IMR-90 (cell line): Measurements from ENCODE around the gene CDHR1. TPM values are rescaled to one million over a fixed set of nuclear protein-coding genes. Genes with fewer than 3 reads are reported as not detected.

Experiments
- ATAC-seq: fragments of 200-7000 bp; cut with Tn5 transposase; 2 replicates; pipeline ENCODE4 v1.9.1; 2020; ENCODE audit warnings: low read depth, mild to moderate bottlenecking, moderate library complexity
- BruUV-seq: library from RNA; stranded (reverse); fragments of 400-500 nt; replicated peaks from 2 replicates; lab custom pipeline; 2021; lab: Mats Ljungman, UMichigan
- CTCF ChIA-PET: fragments of 300-600 bp; formaldehyde crosslinking; extraction: SDS; loops from one replicate; lab custom pipeline; 2021; ENCODE audit warnings: antibody characterized with exemption; lab: Yijun Ruan, JAX
- POLR2A ChIA-PET: fragments of 300-600 bp; sonication (Branson Sonifier 250); formaldehyde crosslinking; loops from one replicate; lab custom pipeline; 2022; ENCODE audit warnings: antibody characterized with exemption; ENCODE audit not compliant: unreplicated experiment; lab: Charles Lee
- DNase-seq: peaks from one replicate; pipeline ENCODE4 v3.0.0; 2013
- H2AFZ ChIP-seq: replicated peaks from 2 replicates; pipeline ENCODE3; 2013; ENCODE audit warnings: low read length, mild to moderate bottlenecking; ENCODE audit not compliant: poor library complexity
- H2AK5ac ChIP-seq: 2 replicates; pipeline ENCODE4 v1.6.1; 2013; ENCODE audit warnings: low read depth, low read length, inconsistent platforms
- H2AK9ac ChIP-seq: replicated peaks from 2 replicates; pipeline ENCODE3; 2013; ENCODE audit warnings: mild to moderate bottlenecking, low read depth, low read length, moderate library complexity; ENCODE audit not compliant: poor library complexity
- H2BK120ac ChIP-seq: 2 replicates; pipeline ENCODE4 v1.6.1; 2013; ENCODE audit warnings: low read depth, low read length, inconsistent platforms
- H2BK15ac ChIP-seq: 3 replicates; pipeline ENCODE4 v1.6.1; 2013; ENCODE audit warnings: low read depth, low read length, inconsistent platforms
- H2BK20ac ChIP-seq: 2 replicates; pipeline ENCODE4 v1.6.1; 2013; ENCODE audit warnings: low read depth, mild to moderate bottlenecking, inconsistent platforms, low read length, moderate library complexity
- H2BK5ac ChIP-seq: 2 replicates; pipeline ENCODE4 v1.6.1; 2013; ENCODE audit warnings: mild to moderate bottlenecking, low read depth, low read length, inconsistent platforms; ENCODE audit not compliant: poor library complexity, severe bottlenecking
- H3K14ac ChIP-seq: replicated peaks from 2 replicates; pipeline ENCODE4 v1.6.1; 2013; ENCODE audit warnings: low read depth, low read length, inconsistent platforms
- H3K18ac ChIP-seq: 2 replicates; pipeline ENCODE4 v1.6.1; 2013; ENCODE audit warnings: low read depth, low read length, control low read depth
- H3K23ac ChIP-seq: 2 replicates; pipeline ENCODE4 v1.6.1; 2013; ENCODE audit warnings: low read depth, low read length, inconsistent platforms
- H3K27ac ChIP-seq: 2 replicates; pipeline ENCODE4 v1.5.1; 2013; ENCODE audit warnings: mild to moderate bottlenecking, control low read depth, low read length; ENCODE audit not compliant: insufficient read depth
- H3K27me3 ChIP-seq: 2 replicates; pipeline ENCODE4 v1.6.1; 2013; ENCODE audit warnings: low read length; ENCODE audit not compliant: control insufficient read depth, insufficient read depth
- H3K36me3 ChIP-seq: 2 replicates; pipeline ENCODE4 v1.6.1; 2013; ENCODE audit warnings: low read length, mixed read lengths; ENCODE audit not compliant: control insufficient read depth, insufficient read depth
- H3K4ac ChIP-seq: 2 replicates; pipeline ENCODE4 v1.6.1; 2013; ENCODE audit warnings: low read depth, low read length, inconsistent platforms
- H3K4me1 ChIP-seq: 2 replicates; pipeline ENCODE4 v1.6.1; 2013; ENCODE audit warnings: low read length, mixed read lengths; ENCODE audit not compliant: control insufficient read depth, insufficient read depth
- H3K4me2 ChIP-seq: 2 replicates; pipeline ENCODE4 v1.6.1; 2013; ENCODE audit warnings: low read depth, mild to moderate bottlenecking, control low read depth, low read length, moderate library complexity
- H3K4me3 ChIP-seq: 2 replicates; pipeline ENCODE4 v1.5.1; 2013; ENCODE audit warnings: low read depth, mild to moderate bottlenecking, control low read depth, low read length, moderate library complexity; ENCODE audit not compliant: insufficient read depth
- H3K56ac ChIP-seq: 2 replicates; pipeline ENCODE4 v1.6.1; 2013; ENCODE audit warnings: low read length, inconsistent platforms; ENCODE audit not compliant: insufficient read depth; ENCODE audit errors: extremely low read depth
- H3K79me1 ChIP-seq, 2 experiments: 2 replicates each; pipeline ENCODE4 v1.6.1; 2013; ENCODE audit warnings: low read length in 2 of 2, inconsistent platforms in 1 of 2, low read depth in 1 of 2
- H3K9ac ChIP-seq: 2 replicates; pipeline ENCODE4 v1.6.1; 2013; ENCODE audit warnings: low read depth, low read length, control low read depth
- H3K9me1 ChIP-seq: 2 replicates; pipeline ENCODE4 v1.6.1; 2013; ENCODE audit warnings: low read length, inconsistent platforms; ENCODE audit not compliant: insufficient read depth
- H3K9me3 ChIP-seq: 2 replicates; pipeline ENCODE4 v1.6.1; 2013; ENCODE audit warnings: low read length; ENCODE audit not compliant: control insufficient read depth, insufficient read depth
- H4K20me1 ChIP-seq: 2 replicates; pipeline ENCODE4 v1.6.1; 2013; ENCODE audit warnings: low read length, inconsistent platforms; ENCODE audit not compliant: insufficient read depth
- H4K5ac ChIP-seq: 2 replicates; pipeline ENCODE4 v1.6.1; 2013; ENCODE audit warnings: mild to moderate bottlenecking, low read depth, low read length, control low read depth
- H4K8ac ChIP-seq, 2 experiments: 2 replicates each; pipeline ENCODE4 v1.6.1; 2013; ENCODE audit warnings: low read depth in 2 of 2, low read length in 2 of 2, control low read depth in 1 of 2, inconsistent platforms in 1 of 2
- H4K91ac ChIP-seq: 2 replicates; pipeline ENCODE4 v1.6.1; 2013; ENCODE audit warnings: low read depth, low read length, inconsistent platforms; ENCODE audit not compliant: insufficient read depth
- BHLHE40 ChIP-seq: fragments of 150-350 bp; IDR thresholded peaks from 2 replicates; pipeline ENCODE4 v1.6.1; 2016; ENCODE audit warnings: mild to moderate bottlenecking, low read depth, low read length
- CEBPB ChIP-seq: IDR thresholded peaks from 2 replicates; pipeline ENCODE4 v1.6.1; 2012; ENCODE audit warnings: low read depth, low read length, improper control_type of control experiment
- CHD1 ChIP-seq: IDR thresholded peaks from 2 replicates; pipeline ENCODE4 v1.6.1; 2012; ENCODE audit warnings: low read depth, low read length, improper control_type of control experiment
- MAZ ChIP-seq: IDR thresholded peaks from 2 replicates; pipeline ENCODE4 v1.6.1; 2012; ENCODE audit warnings: low read depth, mild to moderate bottlenecking, low read length, improper control_type of control experiment, moderate library complexity, borderline replicate concordance
- MXI1 ChIP-seq: IDR thresholded peaks from 2 replicates; pipeline ENCODE4 v1.6.1; 2012; ENCODE audit warnings: low read depth, mild to moderate bottlenecking, low read length, moderate library complexity, borderline replicate concordance
- POLR2A ChIP-seq: IDR thresholded peaks from 2 replicates; pipeline ENCODE4 v1.6.1; 2012; ENCODE audit warnings: mild to moderate bottlenecking, low read depth, low read length
- RCOR1 ChIP-seq: IDR thresholded peaks from 2 replicates; pipeline ENCODE4 v1.6.1; 2012; ENCODE audit warnings: mild to moderate bottlenecking, low read length, improper control_type of control experiment; ENCODE audit not compliant: insufficient replicate concordance
- RFX5 ChIP-seq: IDR thresholded peaks from 2 replicates; pipeline ENCODE4 v1.8.0; 2012; ENCODE audit warnings: low read depth, mild to moderate bottlenecking, low read length, moderate library complexity
- WGBS, 2 experiments: methylation state at CpG; one replicate each; pipeline versions ENCODE4 v1.1.5 to v1.1.7; 2013; ENCODE audit warnings: missing lambda C conversion rate in 2 of 2; ENCODE audit not compliant: insufficient read length in 1 of 2; ENCODE audit errors: extremely low coverage in 2 of 2; 5-methylcytosine and 5-hydroxymethylcytosine counted together
- dilution Hi-C: fragments of 300-500 bp; cut with HindIII; formaldehyde crosslinking; loops from one replicate; pipeline ENCODE4 v1.14.3; 2018; ENCODE audit warnings: low sequenced_read_pairs; ENCODE audit not compliant: unreplicated experiment
- in situ Hi-C: fragments of 300-500 bp; cut with MboI; formaldehyde crosslinking; loops from 3 replicates; pipeline ENCODE4 v1.14.3; 2019; ENCODE audit warnings: low sequenced_read_pairs, inconsistent platforms, mixed read lengths
- intact Hi-C: fragments of 100-400 bp; cut with micrococcal nuclease; formaldehyde crosslinking; loops from 2 replicates; pipeline ENCODE4 v1.10.0; 2022
- polyA plus RNA-seq, 3 experiments: library from polyadenylated mRNA; depleted of rRNA; stranded (reverse); fragments of >200 nt; gene quantifications; 2 replicates each; pipeline ENCODE4 v1.2.3, GENCODE V29; 2012; ENCODE audit warnings: low replicate concordance in 1 of 3
- total RNA-seq: library from RNA; depleted of rRNA; stranded (reverse); fragments of >200 nt; gene quantifications from 2 replicates; pipeline ENCODE4 v1.2.3, GENCODE V29; 2012
- TF ChIP-seq, protein P1 (sequence below): fragments of 150-350 bp; IDR thresholded peaks from 2 replicates; pipeline ENCODE4 v1.6.1; 2016; ENCODE audit warnings: low read depth, mild to moderate bottlenecking, low read length, moderate library complexity, borderline replicate concordance
- TF ChIP-seq, protein P2 (sequence below): fragments of 150-350 bp; IDR thresholded peaks from 2 replicates; pipeline ENCODE4 v1.6.1; 2017; ENCODE audit warnings: mild to moderate bottlenecking, antibody characterized with exemption, low read length, low read depth

CDHR1 gene
- total and polyA plus RNA-seq, 2 of the 4 experiments (the other 2 are of a cell fraction): not detected

- no peaks in the 10 kb centered on the region for H3K79me1 ChIP-seq
- H3K9me1 ChIP-seq: no peaks in the 10 kb centered on the region
- H3K4me1 ChIP-seq: no peaks in the 10 kb centered on the region
- intact Hi-C loops (no loop called here), dilution Hi-C loops (no loop called here), in situ Hi-C loops (no loop called here)
- ChIA-PET POLR2A (no interaction called here), CTCF (no interaction called here)
- no peak overlapping the region for H3K23ac ChIP-seq
- no peak overlapping the region for H4K5ac ChIP-seq
- H2AK9ac ChIP-seq: no peak overlapping the region
- H2BK120ac ChIP-seq: no peak overlapping the region
- no TSS peak for BruUV-seq
- no peak overlapping the region for H2BK15ac ChIP-seq
- H3K4ac ChIP-seq: no peak overlapping the region
- no peak overlapping the region for H4K8ac ChIP-seq
- H2AFZ ChIP-seq: no peak overlapping the region
- H3K56ac ChIP-seq: no peak overlapping the region
- peaks cover 3% of the 10 kb centered on the region; the same call in 1 of the 2 replicates for H3K27me3 ChIP-seq
- no peak overlapping the region for H2AK5ac ChIP-seq
- no peak overlapping the region for H3K4me3 ChIP-seq
- WGBS, 2 experiments: no CpG with 5 or more reads among the region's 5 CpGs
- H3K9ac ChIP-seq: no peak overlapping the region
- no peak overlapping the region for H2BK20ac ChIP-seq
- no peak overlapping the region for H3K27ac ChIP-seq
- DNase-seq (no peak), ATAC-seq (no peak)
- no peaks in the 10 kb centered on the region for H4K20me1 ChIP-seq
- H2BK5ac ChIP-seq: no peak overlapping the region
- no peak overlapping the region for H3K18ac ChIP-seq
- no peak overlapping the region for H3K4me2 ChIP-seq
- H4K91ac ChIP-seq: no peak overlapping the region
- H3K9me3 ChIP-seq: no peaks in the 10 kb centered on the region
- H3K14ac ChIP-seq: no peak overlapping the region
- TF ChIP-seq CEBPB (no peak), MAZ (no peak), BHLHE40 (no peak), RCOR1 (no peak), CHD1 (no peak), MXI1 (no peak), POLR2A (no peak), RFX5 (no peak)
- TF ChIP-seq, protein P1, sequence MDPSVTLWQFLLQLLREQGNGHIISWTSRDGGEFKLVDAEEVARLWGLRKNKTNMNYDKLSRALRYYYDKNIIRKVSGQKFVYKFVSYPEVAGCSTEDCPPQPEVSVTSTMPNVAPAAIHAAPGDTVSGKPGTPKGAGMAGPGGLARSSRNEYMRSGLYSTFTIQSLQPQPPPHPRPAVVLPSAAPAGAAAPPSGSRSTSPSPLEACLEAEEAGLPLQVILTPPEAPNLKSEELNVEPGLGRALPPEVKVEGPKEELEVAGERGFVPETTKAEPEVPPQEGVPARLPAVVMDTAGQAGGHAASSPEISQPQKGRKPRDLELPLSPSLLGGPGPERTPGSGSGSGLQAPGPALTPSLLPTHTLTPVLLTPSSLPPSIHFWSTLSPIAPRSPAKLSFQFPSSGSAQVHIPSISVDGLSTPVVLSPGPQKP: no peak
- TF ChIP-seq, protein P2, sequence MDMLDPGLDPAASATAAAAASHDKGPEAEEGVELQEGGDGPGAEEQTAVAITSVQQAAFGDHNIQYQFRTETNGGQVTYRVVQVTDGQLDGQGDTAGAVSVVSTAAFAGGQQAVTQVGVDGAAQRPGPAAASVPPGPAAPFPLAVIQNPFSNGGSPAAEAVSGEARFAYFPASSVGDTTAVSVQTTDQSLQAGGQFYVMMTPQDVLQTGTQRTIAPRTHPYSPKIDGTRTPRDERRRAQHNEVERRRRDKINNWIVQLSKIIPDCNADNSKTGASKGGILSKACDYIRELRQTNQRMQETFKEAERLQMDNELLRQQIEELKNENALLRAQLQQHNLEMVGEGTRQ: no peak
- H3K36me3 ChIP-seq: no peaks in the 10 kb centered on the region
Measured at GRCh38 chr10:84212014-84212413, 17.7 kb downstream of the CDHR1 start.
